ENCODE measurements around the gene MAN1A2.
"Not testable (repeated sequence)": the region's sequence is repeated elsewhere in the genome, so short reads cannot be mapped to it uniquely, and the experiment has no call there.

- TF ChIP-seq CTCF (IDR thresholded peaks at IDR 0.05; ENCODE audit: low read depth, low read length, poor library complexity, severe bottlenecking); EZH2phosphoT487 (IDR thresholded peaks at IDR 0.05; ENCODE audit: borderline replicate concordance, low read length): not testable (repeated sequence)
Measured at GRCh38 chr1:117326035-117326434, 41.2 kb upstream of the MAN1A2 start.
